ENCODE results near the gene C11orf21. TPM values are rescaled to one million over a fixed set of nuclear protein-coding genes. Genes with fewer than 3 reads are reported as not detected.

Gene C11orf21
- total RNA-seq, 4 donors from 2014 or later: 0.65 to 2.9 (median 1.2) TPM; not detected in 1

DNA sequence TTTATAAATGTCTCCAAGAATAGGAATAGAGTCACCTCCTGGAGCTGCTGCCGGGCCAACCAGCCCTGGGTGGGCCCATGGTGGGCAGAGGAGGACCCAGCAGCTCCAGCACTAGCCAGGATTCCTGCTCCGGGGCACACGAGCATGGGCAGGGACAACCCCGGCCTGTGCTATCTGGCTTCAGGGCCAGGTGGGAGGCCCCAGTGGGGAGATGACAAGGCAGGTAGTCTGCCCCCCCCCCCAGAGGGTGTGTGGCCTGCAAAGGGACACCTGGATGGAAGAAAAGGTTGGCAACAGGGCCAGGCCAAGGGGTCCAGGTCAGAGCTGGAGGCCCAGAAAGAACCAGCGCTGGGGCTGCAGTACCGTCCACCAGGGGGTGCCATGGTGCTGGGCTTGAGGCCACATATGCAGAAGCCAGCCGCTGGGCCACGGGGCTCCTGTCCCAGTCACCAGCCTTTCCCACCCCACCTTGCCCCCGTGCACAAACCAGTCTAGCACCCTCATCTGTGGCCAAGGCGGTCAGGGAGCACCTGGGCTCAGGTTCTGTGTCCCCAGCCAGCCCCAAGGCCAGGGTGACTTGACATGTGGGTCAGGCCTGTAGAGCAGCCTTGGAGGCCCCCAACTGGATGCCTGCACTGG, 3.5 kb upstream of the C11orf21 start:
- TF ChIP-seq, protein P1, sequence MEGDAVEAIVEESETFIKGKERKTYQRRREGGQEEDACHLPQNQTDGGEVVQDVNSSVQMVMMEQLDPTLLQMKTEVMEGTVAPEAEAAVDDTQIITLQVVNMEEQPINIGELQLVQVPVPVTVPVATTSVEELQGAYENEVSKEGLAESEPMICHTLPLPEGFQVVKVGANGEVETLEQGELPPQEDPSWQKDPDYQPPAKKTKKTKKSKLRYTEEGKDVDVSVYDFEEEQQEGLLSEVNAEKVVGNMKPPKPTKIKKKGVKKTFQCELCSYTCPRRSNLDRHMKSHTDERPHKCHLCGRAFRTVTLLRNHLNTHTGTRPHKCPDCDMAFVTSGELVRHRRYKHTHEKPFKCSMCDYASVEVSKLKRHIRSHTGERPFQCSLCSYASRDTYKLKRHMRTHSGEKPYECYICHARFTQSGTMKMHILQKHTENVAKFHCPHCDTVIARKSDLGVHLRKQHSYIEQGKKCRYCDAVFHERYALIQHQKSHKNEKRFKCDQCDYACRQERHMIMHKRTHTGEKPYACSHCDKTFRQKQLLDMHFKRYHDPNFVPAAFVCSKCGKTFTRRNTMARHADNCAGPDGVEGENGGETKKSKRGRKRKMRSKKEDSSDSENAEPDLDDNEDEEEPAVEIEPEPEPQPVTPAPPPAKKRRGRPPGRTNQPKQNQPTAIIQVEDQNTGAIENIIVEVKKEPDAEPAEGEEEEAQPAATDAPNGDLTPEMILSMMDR (IDR thresholded peaks at IDR 0.05; ENCODE audit: low read depth): no peak

DNA sequence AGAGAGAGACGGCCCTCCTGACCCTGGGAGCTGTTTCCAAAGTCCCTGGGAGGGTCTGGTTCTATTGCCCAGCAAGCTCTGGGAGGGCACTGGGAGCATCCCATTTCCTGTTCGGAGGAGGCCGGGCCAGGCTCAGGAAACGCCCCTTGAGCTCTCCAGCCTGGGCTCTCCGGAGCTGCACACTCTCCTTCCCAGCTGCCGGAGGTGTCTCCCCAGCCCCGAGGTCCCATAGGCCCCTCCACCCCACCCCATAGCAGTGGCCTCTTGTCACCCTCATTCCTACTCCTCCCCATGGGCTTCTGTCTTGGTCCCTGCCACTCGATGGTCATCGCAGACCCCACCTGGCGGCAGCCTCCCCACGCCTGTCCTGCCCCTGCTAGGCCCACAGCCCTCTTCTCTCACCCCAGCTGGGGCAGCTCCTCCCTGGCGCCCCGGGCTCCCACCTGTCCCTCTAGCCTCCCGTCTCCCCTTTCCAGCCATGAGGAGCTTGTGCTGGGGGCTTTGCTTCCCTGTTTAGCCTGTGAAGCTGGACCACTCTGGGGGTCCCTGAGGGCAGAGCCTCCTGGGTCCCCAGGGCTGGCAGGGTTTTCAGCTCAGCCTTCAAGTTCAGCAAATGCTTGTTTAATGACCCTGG, 2.9 kb upstream of the C11orf21 start:
- TF ChIP-seq, protein P1 (IDR thresholded peaks at IDR 0.05; ENCODE audit: low read depth): no peak

DNA sequence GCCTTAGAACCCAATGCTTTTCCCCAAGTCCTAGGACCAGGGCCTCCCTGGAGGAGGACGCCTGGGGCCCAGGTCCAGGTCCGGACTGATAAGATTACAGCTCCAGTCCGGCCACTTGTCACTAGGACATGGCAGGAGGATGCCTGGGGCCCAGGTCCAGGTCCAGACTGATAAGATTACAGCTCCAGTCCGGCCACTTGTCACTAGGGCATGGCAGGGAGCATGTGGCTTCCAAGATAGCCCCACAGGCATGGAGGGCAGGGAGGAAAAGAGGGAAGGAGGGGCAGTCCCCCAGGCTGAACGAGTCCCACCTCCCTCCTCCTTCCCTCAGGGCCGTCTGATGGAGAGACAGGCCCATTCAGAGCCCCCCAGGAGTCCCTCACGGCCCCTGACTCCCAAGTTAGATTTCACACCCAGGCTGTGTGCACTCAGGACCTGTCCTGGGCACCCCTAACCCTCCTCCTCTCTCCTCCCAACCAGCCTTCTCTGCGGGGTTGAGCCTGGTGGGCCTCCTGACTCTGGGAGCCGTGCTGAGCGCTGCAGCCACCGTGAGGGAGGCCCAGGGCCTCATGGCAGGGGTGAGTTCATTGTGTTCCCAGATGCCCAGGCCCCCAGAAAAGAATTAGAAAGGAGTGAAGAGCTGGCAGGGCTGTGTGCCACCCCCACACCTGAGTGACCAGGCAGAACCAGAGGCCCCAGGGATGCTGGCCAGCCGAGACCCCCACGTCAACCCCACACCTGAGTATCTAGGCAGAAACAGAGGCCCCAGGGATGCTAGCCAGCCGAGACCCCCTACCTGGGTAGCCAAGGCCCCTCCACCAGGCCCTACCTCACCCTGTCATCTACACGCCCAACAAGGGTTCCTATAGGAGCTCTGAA, 2.1 kb upstream of the C11orf21 start:
- TF ChIP-seq, protein P1 (IDR thresholded peaks at IDR 0.05; ENCODE audit: low read depth): no peak

DNA sequence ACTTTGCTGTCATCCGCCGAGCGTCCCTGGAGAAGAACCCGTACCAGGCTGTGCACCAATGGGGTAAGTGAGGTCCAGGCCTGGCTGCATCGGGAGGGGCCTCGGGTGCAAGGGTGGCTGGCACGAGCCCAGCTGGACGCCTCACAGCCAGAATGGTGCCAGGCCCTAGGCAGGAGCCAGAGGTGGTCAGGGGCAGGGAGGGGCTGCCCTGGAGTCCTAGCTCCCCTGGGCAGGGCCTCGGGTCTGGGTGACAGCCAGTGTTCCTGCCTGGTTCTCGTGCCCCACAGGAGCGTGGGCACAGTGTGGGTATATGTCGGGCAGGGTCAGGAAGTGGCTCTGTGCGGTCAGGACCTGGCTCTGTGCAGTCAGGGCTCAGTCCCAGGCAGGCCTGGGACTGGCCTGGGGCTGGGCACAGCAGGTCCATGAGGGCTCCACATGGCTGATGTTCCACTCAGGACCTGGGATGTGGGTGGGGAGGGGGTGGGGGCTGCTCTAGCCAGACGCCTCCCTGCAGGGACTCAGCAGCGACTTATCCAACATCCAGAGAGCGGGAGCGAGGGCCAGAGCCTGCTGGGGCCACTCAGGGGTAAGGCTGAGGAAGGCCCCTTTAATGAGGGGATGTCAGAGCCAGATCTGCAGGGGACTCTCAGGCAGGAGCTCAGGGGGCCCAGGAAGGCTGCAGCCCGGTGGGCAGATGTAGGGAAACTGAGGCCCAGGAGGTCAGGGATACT, 1.3 kb upstream of the C11orf21 start:
- TF ChIP-seq, protein P1 (IDR thresholded peaks at IDR 0.05; ENCODE audit: low read depth): no peak

DNA sequence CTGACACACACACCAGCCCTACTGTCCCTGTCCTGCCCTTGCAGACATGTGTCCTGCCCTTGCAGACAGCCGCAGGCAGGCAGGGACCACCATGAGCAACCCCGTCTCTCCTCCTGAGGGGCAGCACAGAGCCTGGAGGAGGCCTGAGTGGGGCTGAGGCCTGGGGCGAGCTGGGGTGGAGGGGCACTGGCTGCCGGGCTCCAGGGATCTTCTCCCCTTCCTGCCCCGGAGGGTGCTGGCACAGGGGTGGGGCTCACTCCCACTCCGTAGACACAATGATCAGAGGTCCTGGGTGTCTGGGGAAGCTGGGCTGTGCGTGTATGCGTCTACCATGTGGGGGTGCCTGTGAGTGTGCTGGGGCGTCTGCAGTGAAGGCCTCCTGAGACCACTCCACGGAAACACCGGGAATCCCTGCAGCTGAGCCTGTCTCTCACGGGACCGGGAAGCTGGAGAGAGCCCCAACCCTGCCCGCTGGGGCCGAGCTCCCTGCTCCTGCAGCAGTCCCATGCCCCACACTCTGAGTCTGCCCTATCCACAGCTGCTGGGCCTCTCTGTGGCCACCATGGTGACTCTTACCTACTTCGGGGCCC, 683 bp upstream of the C11orf21 start:
- TF ChIP-seq, protein P1 (IDR thresholded peaks at IDR 0.05; ENCODE audit: low read depth): no peak

DNA sequence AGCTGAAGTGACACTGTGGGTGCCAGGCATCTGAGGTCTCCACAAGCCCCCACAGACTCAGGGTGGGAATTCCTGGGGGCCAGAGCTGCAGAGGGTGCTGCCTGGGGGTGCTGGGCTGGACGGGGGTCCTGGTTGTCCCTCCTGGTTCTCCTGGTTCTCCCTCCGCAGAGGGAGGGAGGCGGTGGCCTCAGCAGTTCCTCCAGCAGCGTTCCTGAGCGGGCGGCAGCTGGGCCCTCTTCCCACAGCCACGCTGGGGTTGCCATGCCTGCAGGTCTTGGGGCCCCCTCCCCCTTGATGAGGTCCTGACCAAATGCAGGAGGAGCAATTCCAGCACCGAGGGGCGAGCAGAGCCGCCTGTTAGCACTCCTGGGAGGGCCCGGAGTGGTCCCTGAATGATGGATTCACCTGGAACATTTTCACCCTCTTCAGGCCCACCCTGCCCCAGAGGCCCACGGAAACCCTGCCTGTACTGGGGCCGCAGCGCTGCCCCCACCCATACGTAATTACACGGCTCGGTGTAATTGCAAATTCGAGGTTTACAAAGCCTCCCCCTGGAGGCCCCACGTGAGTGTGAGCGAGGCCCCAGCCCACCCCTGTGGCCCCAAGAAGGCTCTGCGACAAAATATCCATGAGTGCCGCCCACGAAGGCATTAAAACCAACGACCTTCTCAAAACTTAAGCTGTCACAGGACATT, 635 bp downstream of the C11orf21 start:
- TF ChIP-seq, protein P1 (IDR thresholded peaks at IDR 0.05; ENCODE audit: low read depth): no peak
